Adrenal gland (tissue), 12 donors: ENCODE measurements around the gene SPDYA. TPM values are rescaled to one million over a fixed set of nuclear protein-coding genes. Genes with fewer than 3 reads are reported as not detected.

Experiments
- DNase-seq, 7 donors: peaks; one replicate each; pipeline ENCODE4 v3.0.0-alpha.2; 2019 to 2020
- H3K27ac ChIP-seq, 5 donors: fragments of 200-600 bp; sonication (generic) in 4 of 5; 1 replicate in 3 of 5; 2 replicates in 2 of 5; pipeline versions ENCODE4 v1.5.1 to v1.8.0; 2016 to 2020; ENCODE audit warnings: mild to moderate bottlenecking in 1 of 5
- H3K27me3 ChIP-seq: fragments of 200-600 bp; 2 replicates; pipeline ENCODE4 v1.8.0; 2021
- H3K36me3 ChIP-seq, 2 donors: fragments of 200-600 bp; replicated peaks in 1 of 2; 1 replicate in 1 of 2; 2 replicates in 1 of 2; pipeline versions ENCODE4 v1.5.1 to v1.8.0; 2018 to 2022
- H3K4me1 ChIP-seq, 2 donors: fragments of 200-600 bp; replicated peaks in 1 of 2; 1 replicate in 1 of 2; 2 replicates in 1 of 2; pipeline versions ENCODE4 v1.5.1 to v1.8.0; 2018 to 2021
- H3K4me3 ChIP-seq, 4 donors: fragments of 200-600 bp; sonication (generic) in 3 of 4; one replicate each; pipeline ENCODE4 v1.5.1; 2016 to 2018
- H3K9me3 ChIP-seq, 3 donors: fragments of 200-600 bp; sonication (generic) in 1 of 3; replicated peaks in 1 of 3; 1 replicate in 2 of 3; 2 replicates in 1 of 3; pipeline versions ENCODE4 v1.5.1 to v1.8.0; 2016 to 2021
- POLR2A ChIP-seq, 2 donors: fragments of 450-650 bp; IDR thresholded peaks; one replicate each; pipeline ENCODE4 v1.6.1; 2017; ENCODE audit warnings: antibody characterized with exemption in 2 of 2, mild to moderate bottlenecking in 2 of 2, moderate library complexity in 1 of 2
- WGBS, 4 donors: extraction: QIAGEN DNeasy Blood & Tissue Kit in 2 of 4; methylation state at CpG; one replicate each; pipeline versions ENCODE4 v1.1.5 to v1.1.7; 2013 to 2017; 5-methylcytosine and 5-hydroxymethylcytosine counted together
- intact Hi-C, 2 donors: fragments of 100-400 bp; cut with DNase I; formaldehyde crosslinking; loops; one replicate each; pipeline versions ENCODE4 v1.14.1 to v1.15.0; 2022 to 2023
- polyA plus RNA-seq, 3 donors: library from polyadenylated mRNA; stranded (reverse); fragments of 200-250 nt in 2 of 3; fragments of 350-450 nt in 1 of 3; fragmentation: Illumina TruSeq in 1 of 3; extraction: RNeasy Lipid Tissue Mini Kit (QIAGEN cat#74804) in 1 of 3; gene quantifications; one replicate each; pipeline ENCODE4 v1.2.3, GENCODE V29; 2013 to 2014
- total RNA-seq, 9 donors: library from RNA; depleted of rRNA in 4 of 9; stranded (reverse); fragments of >200 nt in 4 of 9; fragments of 120-200 nt in 1 of 9; fragmentation: NEBNext Ultra II Directional in 1 of 9; extraction: Animal tissue kit (Norgen Biotek cat#: 25700) in 1 of 9; gene quantifications; one replicate each; pipeline versions ENCODE4 v1.1.0 to v1.2.4, GENCODE V29; 2013 to 2023
- TF ChIP-seq, protein P1 (sequence below), 6 experiments: fragments of 450-650 bp in 4 of 6; fragments of 200-600 bp in 2 of 6; sonication (generic) in 1 of 6; IDR thresholded peaks; 1 replicate in 5 of 6; 2 replicates in 1 of 6; pipeline versions ENCODE4 v1.5.1 to v1.8.0; 2016 to 2021; ENCODE audit warnings: antibody characterized with exemption in 6 of 6, mild to moderate bottlenecking in 2 of 6, moderate library complexity in 1 of 6
- donor health status: healthy with polysubstance abuse.
- donor health status: Bipolar disorder and iron deficiency.
- donor health status: DM: yes; HTN: yes; CAD: no.
- donor health status: DM: no; HTN: no; CAD: no.
- donor health status: DM: no; HTN: no; CAD: no.
- donor health status: DM: yes; HTN: yes; CAD: no.

SPDYA gene
- total and polyA plus RNA-seq, 12 donors, result 0.13 to 1.9 (median 0.30) TPM; not detected in 2

DNA sequence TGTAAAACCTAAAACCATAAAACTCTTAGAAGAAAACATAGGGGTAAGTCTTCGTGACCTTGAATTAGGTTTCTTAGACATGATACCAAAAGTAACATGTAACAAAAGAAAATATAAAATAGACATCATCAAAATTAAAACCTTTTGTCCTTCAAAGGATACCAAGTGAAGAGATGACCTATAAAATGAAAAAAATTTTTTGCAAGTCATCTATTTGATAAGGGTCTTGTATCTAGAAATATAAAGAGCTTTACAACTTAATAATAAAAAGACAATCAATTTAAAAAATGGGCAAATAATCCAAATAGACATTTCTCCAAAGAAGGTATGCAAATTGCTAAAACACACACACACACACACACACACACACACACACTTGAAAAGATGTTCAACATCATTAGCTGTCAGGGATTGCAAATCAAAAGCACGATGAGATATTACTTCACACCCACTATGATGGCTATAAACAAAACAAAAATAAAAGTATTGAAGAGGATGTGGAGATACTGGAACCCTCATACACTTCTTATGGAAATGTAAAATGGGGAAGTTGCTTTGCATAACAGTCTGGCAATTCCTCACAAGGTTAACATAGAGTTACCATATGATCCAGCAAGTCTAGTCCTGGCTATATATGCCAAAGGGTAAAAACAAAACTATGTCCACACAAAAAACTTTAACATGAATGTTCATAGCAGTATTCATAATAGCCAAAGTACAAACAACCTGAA lies 23.3 kb downstream of the SPDYA start:
- H3K9me3 ChIP-seq, result no peaks in the 10 kb centered on the region
- H3K36me3 ChIP-seq, result no peaks in the 10 kb centered on the region
- DNase-seq, result no peak
- H3K27me3 ChIP-seq, result no peaks in the 10 kb centered on the region
- no peak for TF ChIP-seq POLR2A (IDR thresholded peaks at IDR 0.05)
- TF ChIP-seq, protein P1, sequence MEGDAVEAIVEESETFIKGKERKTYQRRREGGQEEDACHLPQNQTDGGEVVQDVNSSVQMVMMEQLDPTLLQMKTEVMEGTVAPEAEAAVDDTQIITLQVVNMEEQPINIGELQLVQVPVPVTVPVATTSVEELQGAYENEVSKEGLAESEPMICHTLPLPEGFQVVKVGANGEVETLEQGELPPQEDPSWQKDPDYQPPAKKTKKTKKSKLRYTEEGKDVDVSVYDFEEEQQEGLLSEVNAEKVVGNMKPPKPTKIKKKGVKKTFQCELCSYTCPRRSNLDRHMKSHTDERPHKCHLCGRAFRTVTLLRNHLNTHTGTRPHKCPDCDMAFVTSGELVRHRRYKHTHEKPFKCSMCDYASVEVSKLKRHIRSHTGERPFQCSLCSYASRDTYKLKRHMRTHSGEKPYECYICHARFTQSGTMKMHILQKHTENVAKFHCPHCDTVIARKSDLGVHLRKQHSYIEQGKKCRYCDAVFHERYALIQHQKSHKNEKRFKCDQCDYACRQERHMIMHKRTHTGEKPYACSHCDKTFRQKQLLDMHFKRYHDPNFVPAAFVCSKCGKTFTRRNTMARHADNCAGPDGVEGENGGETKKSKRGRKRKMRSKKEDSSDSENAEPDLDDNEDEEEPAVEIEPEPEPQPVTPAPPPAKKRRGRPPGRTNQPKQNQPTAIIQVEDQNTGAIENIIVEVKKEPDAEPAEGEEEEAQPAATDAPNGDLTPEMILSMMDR (IDR thresholded peaks at IDR 0.05), result no peak
- no peak overlapping the region for H3K27ac ChIP-seq
- 87 to 91% (median 88%) methylated on average over 2 of the region's 2 CpGs for WGBS, 4 donors
- H3K4me3 ChIP-seq, result no peak overlapping the region
- no peaks in the 10 kb centered on the region for H3K4me1 ChIP-seq
- intact Hi-C loops, result no loop called here

DNA sequence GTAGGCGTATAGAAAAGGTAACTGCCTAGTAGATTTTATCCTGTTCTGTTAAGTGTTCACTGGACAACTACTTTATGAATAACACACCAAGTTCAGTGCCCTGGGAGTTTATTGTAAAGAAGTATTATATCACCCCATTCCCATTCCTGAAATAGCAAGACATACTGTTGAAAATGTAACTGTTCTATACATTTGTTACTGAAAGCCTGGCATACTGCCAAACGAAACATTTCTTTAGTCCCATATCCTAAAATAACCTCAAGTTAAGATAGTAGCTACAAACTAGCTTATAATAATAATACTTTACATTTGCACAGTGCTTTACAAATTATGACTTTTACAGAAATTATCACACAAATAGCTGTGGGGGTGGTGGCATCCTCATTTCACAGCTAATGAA lies 25.1 kb downstream of the SPDYA start:
- TF ChIP-seq POLR2A (IDR thresholded peaks at IDR 0.05), result no peak
- TF ChIP-seq, protein P1 (IDR thresholded peaks at IDR 0.05), result no peak
- WGBS, 4 donors, result 37 to 53% (median 48%) methylated on average over 2 of the region's 2 CpGs
- Histone ChIP-seq H3K27ac (no peak overlapping the region), H3K9me3 (no peaks in the 10 kb centered on the region), H3K27me3 (no peaks in the 10 kb centered on the region), H3K36me3 (no peaks in the 10 kb centered on the region), H3K4me1 (no peaks in the 10 kb centered on the region), H3K4me3 (no peak overlapping the region)
- intact Hi-C loops, result no loop called here
- DNase-seq, result no peak

DNA sequence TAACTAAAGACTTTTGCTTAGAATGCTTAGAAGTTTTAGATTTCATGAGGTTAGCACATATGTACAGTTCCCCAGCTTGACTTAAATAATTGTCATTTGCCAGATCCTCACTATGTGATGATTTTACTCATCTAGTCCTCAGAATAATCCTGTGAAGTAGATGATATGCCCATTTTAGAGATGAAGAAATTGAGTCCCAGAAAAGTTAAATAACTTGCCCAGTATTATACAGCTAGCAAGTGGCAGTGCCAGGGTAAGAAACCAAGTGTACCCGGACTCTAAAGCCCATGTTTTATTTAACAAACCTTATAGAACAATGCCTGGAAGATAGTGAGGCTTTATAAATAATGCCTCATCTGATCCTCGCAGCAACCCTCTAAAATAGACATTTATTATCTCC lies 28.3 kb downstream of the SPDYA start:
- intact Hi-C loops, result no loop called here
- no peak for DNase-seq
- no peaks in the 10 kb centered on the region for H3K27me3 ChIP-seq
- no peaks in the 10 kb centered on the region for H3K4me1 ChIP-seq
- 92 to 97% (median 95%) methylated on average over 2 of the region's 2 CpGs for WGBS, 4 donors
- TF ChIP-seq, protein P1 (IDR thresholded peaks at IDR 0.05), result no peak
- TF ChIP-seq POLR2A (IDR thresholded peaks at IDR 0.05), result no peak
- H3K9me3 ChIP-seq, result no peaks in the 10 kb centered on the region
- no peak overlapping the region for H3K4me3 ChIP-seq
- H3K27ac ChIP-seq, result no peak overlapping the region
- no peaks in the 10 kb centered on the region for H3K36me3 ChIP-seq

DNA sequence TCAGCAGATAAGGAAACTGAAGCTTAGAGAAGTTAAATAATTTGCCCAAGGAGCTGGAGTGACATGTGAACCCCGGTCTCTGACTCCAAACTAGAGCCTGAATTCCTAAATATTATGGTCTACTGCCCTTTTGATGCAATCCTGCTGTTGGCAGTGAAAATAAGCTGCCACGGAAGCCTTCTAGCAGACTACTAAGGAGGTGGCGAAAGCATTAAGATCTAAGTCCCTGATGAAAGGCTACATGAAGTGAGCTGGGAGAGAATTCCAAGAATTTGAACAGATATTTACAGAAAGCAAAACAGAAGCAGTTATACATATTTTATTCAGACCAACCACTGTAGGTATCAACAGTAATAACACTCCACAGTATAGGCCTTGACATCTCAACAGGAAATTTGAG lies 31.4 kb downstream of the SPDYA start:
- Histone ChIP-seq H3K27ac (no peak overlapping the region), H3K36me3 (no peaks in the 10 kb centered on the region), H3K27me3 (no peaks in the 10 kb centered on the region), H3K4me1 (no peaks in the 10 kb centered on the region), H3K9me3 (no peaks in the 10 kb centered on the region), H3K4me3 (no peak overlapping the region)
- DNase-seq, result no peak
- TF ChIP-seq, protein P1 (IDR thresholded peaks at IDR 0.05), result no peak
- TF ChIP-seq POLR2A (IDR thresholded peaks at IDR 0.05), result no peak
- intact Hi-C loops, result no loop called here
- 59 to 63% (median 61%) methylated on average over 3 of the region's 3 CpGs for WGBS, 4 donors
